SJSA1 (cell line): ENCODE measurements around the gene EMC6. TPM values are rescaled to one million over a fixed set of nuclear protein-coding genes. Genes with fewer than 3 reads are reported as not detected.

ENCODE experiments used
- DNase-seq, 2 experiments: peaks; one replicate each; pipeline ENCODE4 v3.0.0-alpha.2; 2015 to 2020; ENCODE audit warnings: low spot score in 2 of 2, low read depth in 1 of 2
- H3K27ac ChIP-seq: fragments of 250-450 bp; sonication (Bioruptor Pico); 2 replicates; pipeline ENCODE4 v1.5.1; 2020; ENCODE audit warnings: mild to moderate bottlenecking, moderate library complexity
- H3K27me3 ChIP-seq: fragments of 250-450 bp; sonication (Bioruptor Pico); replicated peaks from 2 replicates; pipeline ENCODE4 v1.5.1; 2020; ENCODE audit warnings: mild to moderate bottlenecking, moderate library complexity
- H3K36me3 ChIP-seq: fragments of 250-450 bp; sonication (Bioruptor Pico); 2 replicates; pipeline ENCODE4 v1.5.1; 2020; ENCODE audit warnings: mild to moderate bottlenecking
- H3K4me1 ChIP-seq: fragments of 250-450 bp; sonication (Bioruptor Pico); replicated peaks from 2 replicates; pipeline ENCODE4 v1.6.1; 2021; ENCODE audit warnings: mild to moderate bottlenecking
- H3K4me3 ChIP-seq: fragments of 250-450 bp; sonication (Bioruptor Pico); 2 replicates; pipeline ENCODE4 v1.5.1; 2020; ENCODE audit warnings: mild to moderate bottlenecking
- H3K9me3 ChIP-seq: fragments of 250-450 bp; sonication (Bioruptor Pico); replicated peaks from 2 replicates; pipeline ENCODE4 v1.5.1; 2020; ENCODE audit warnings: mild to moderate bottlenecking
- total RNA-seq: library from RNA; depleted of rRNA; stranded (reverse); fragments of >200 nt; shearing (Covaris generic); gene quantifications from 2 replicates; pipeline ENCODE4 v1.2.3, GENCODE V29; 2014

Gene EMC6
- total RNA-seq, 1 experiment from 2014 or later = 34.3 TPM

- Histone ChIP-seq H3K4me3 (no peak overlapping the region), H3K4me1 (peaks cover 12% of the 10 kb centered on the region; the same call in 1 of the 2 replicates), H3K36me3 (peaks cover 17% of the 10 kb centered on the region), H3K9me3 (no peaks in the 10 kb centered on the region; the same call in 1 of the 2 replicates), H3K27ac (no peak overlapping the region), H3K27me3 (no peaks in the 10 kb centered on the region)
- no peak for DNase-seq
Observed at GRCh38 chr17:3641014-3641413, 27.6 kb upstream of the EMC6 start.

DNA sequence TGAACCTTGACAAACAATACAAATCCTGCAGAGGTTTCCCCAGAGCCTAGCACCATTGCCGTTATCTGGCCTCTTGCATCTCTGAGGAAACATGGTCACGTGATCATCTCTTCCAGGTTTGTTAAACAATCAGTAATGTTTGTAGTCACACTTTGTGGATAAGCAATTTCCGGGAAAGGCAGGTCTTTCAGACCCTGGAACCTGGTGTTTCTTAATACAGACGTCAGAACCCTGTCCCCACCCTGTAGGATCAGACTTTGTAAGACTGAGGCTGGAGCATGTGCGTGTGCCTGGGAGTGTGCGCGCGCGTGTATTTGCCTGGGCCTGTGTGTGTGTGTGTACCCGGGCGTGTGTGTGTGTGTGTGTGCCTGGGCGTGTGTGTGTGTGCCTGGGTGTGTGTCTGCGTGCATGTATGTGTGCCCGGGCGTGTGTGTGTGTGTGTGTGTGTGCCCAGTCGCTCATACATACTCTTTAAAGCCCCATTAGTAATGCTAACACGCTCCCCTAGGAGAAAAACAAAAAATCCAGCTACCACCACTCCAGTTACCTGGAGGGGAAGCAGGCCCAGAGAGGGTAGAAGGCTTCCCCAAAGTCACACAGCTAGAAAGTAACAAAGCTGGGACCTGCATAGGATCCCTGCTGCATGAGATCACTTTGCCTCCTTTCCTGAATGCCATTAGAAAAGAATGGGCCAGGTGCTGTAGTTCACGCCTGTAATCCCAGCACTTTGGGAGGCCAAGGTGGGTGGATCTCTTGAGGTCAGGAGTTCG lies 26.7 kb upstream of the EMC6 start:
- DNase-seq = no peak
- Histone ChIP-seq H3K4me1 (peaks cover 9% of the 10 kb centered on the region; the same call in 1 of the 2 replicates), H3K9me3 (no peaks in the 10 kb centered on the region; the same call in 1 of the 2 replicates), H3K27me3 (no peaks in the 10 kb centered on the region), H3K36me3 (peaks cover 11% of the 10 kb centered on the region), H3K27ac (no peak overlapping the region), H3K4me3 (no peak overlapping the region)

DNA sequence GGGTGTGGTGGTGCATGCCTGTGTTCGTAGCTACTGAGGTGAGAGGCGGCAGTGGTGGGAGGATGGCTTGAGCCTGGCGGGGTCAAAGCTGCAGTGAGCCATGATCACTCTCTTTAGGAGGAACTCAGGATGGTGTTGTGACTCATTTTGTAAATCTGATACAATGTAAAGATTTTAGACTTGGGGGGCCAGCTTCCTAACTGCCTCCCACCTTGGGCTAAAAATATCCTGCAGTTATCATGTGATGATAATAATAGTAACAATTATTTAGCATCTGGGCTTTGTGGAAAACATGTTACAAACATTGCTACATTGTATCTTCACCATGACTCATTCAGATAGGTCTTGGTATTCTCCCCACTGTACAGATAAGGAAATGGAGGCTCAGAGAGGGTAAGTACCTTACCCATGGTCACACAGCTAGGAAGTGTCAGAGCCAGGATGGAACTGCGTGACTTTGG lies 24.7 kb upstream of the EMC6 start:
- Histone ChIP-seq H3K27ac (no peak overlapping the region), H3K4me3 (no peak overlapping the region), H3K4me1 (no peaks in the 10 kb centered on the region), H3K27me3 (no peaks in the 10 kb centered on the region), H3K9me3 (no peaks in the 10 kb centered on the region), H3K36me3 (peaks cover 25% of the 10 kb centered on the region)
- no peak for DNase-seq

DNA sequence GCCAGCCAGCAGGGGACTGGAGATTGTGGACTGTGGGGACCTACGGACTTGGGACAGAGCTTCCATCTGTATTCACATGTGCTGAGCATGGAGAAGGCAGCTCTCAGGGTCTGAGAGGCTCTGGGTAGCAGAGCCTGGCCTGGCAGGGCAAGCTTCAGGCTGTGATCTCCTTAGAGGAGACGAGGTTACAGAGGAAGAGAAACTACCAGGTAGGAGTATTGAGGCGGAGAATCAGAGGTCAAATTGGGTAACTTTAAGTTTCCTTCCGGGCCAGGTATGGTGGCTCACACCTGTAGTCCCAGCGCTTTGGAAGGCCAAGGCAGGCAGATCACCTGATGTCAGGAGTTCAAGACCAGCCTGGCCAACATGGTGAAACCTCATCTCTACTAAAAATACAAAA lies 23.3 kb upstream of the EMC6 start:
- H3K27me3 ChIP-seq = no peaks in the 10 kb centered on the region
- H3K9me3 ChIP-seq = no peaks in the 10 kb centered on the region
- no peak for DNase-seq
- H3K27ac ChIP-seq = no peak overlapping the region
- no peak overlapping the region for H3K4me3 ChIP-seq
- no peaks in the 10 kb centered on the region for H3K4me1 ChIP-seq
- peaks cover 33% of the 10 kb centered on the region for H3K36me3 ChIP-seq

- Histone ChIP-seq H3K27ac (no peak overlapping the region), H3K4me3 (no peak overlapping the region), H3K27me3 (no peaks in the 10 kb centered on the region), H3K36me3 (peaks cover 33% of the 10 kb centered on the region), H3K9me3 (no peaks in the 10 kb centered on the region), H3K4me1 (no peaks in the 10 kb centered on the region)
- DNase-seq = no peak
Observed at GRCh38 chr17:3647251-3647650, 21.4 kb upstream of the EMC6 start.

DNA sequence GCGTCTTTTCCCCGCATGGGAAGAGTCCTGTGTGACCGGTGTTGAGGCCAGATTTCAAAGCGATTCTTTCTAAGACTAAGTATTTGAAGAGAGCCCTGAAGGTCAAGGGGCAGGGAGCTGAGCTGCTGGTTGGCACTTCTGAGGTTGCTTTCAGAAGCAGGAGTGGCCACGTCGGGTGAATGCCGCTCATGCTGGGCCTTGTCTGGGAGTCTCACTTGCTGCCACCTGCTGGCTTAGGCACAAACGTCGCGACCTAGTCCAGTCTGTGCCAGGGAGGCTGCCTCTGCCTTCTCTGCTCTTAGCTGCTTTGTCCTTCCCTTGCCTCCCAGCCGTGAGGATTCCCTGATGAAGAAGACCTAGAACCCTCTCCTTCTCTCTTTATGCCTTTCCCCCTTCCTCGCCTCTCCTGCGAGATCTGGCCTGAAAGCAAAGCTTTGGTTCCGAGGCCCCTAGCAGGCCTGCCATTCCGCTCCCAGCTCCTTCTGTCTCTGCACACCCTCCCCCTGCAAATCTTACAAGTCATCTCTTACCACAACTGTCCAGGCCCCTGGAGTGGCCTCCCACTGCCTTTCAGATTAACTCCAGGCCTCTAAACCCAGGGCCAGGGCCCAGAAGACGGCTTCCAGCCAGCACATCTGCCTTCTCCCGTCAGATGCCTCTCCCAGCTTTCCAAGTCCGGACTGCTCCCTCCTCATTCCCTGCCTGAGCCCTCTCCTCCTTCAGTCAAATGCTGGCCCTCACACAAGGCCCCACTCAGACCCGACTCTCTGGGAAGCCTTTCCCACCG lies 20.6 kb upstream of the EMC6 start:
- no peaks in the 10 kb centered on the region for H3K4me1 ChIP-seq
- DNase-seq = peak in 1 of 2 experiments; percentile 64
- H3K4me3 ChIP-seq = no peak overlapping the region
- peaks cover 33% of the 10 kb centered on the region for H3K36me3 ChIP-seq
- H3K27me3 ChIP-seq = no peaks in the 10 kb centered on the region
- no peaks in the 10 kb centered on the region for H3K9me3 ChIP-seq
- H3K27ac ChIP-seq = no peak overlapping the region

DNA sequence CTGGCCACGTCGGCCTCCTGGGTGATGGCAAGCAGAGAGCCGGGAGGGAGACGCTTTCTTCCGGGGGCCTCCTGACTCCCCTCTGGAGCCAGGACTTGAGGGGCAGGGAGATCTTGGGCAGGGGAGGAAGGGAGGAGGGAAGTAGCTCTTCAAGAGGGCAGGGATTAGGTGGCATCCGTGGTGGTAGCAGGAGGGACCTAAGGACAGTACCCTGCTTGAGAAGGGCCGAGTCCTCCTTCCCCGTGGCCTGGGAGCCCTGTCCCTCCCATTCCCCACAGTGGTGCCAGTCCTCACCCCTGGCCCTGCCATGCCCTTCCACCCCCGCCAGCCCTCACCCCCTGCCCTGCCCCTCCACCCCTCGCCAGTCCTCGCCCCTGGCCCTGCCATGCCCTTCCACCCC lies 12.8 kb upstream of the EMC6 start:
- H3K9me3 ChIP-seq = no peaks in the 10 kb centered on the region
- H3K27ac ChIP-seq = no peak overlapping the region
- no peak overlapping the region for H3K4me3 ChIP-seq
- H3K27me3 ChIP-seq = no peaks in the 10 kb centered on the region
- peaks cover 30% of the 10 kb centered on the region for H3K4me1 ChIP-seq
- peaks cover 33% of the 10 kb centered on the region for H3K36me3 ChIP-seq
- DNase-seq = no peak

DNA sequence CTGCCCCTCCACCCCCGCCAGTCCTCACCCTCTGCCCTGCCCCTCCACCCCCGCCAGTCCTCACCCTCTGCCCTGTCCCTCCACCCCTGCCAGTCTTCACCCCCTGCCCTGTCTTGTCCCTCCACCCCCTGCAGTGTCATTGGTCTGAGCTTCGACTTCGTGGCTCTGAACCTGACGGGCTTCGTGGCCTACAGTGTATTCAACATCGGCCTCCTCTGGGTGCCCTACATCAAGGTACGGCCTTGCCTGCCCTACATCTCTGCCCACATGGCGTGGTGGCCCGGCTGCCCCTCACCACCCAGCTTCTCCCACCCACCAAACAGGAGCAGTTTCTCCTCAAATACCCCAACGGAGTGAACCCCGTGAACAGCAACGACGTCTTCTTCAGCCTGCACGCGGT lies 12.3 kb upstream of the EMC6 start:
- Histone ChIP-seq H3K4me3 (no peak overlapping the region), H3K27me3 (no peaks in the 10 kb centered on the region), H3K27ac (no peak overlapping the region), H3K36me3 (peaks cover 39% of the 10 kb centered on the region), H3K9me3 (no peaks in the 10 kb centered on the region), H3K4me1 (peaks cover 31% of the 10 kb centered on the region)
- no peak for DNase-seq

GRCh38 chr17:3656755-3657587 lies 11.6 kb upstream of the EMC6 start:
- H3K4me3 ChIP-seq = no peak overlapping the region
- peaks cover 31% of the 10 kb centered on the region for H3K4me1 ChIP-seq
- H3K27ac ChIP-seq = no peak overlapping the region
- H3K9me3 ChIP-seq = no peaks in the 10 kb centered on the region
- no peak for DNase-seq
- H3K36me3 ChIP-seq = peaks cover 45% of the 10 kb centered on the region
- no peaks in the 10 kb centered on the region for H3K27me3 ChIP-seq

DNA sequence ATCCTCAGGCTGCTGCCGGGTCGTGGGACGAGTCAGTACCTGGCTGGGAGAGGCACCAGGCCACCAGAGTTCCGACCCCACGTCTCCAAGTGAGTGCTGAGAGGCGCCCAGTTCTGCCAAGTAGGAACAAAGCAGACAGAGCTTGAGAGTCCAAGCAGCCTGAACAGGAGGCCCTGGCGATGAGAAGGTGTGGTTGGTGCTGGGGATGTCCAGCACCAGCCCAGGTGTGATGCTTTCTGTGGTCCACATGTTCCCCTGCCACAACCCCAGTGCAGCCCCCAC lies 11.1 kb upstream of the EMC6 start:
- Histone ChIP-seq H3K27me3 (no peaks in the 10 kb centered on the region), H3K9me3 (no peaks in the 10 kb centered on the region), H3K27ac (no peak overlapping the region), H3K36me3 (peaks cover 50% of the 10 kb centered on the region), H3K4me3 (no peak overlapping the region), H3K4me1 (peaks cover 31% of the 10 kb centered on the region)
- DNase-seq = no peak

GRCh38 chr17:3657874-3658783 lies 10.5 kb upstream of the EMC6 start:
- no peaks in the 10 kb centered on the region for H3K27me3 ChIP-seq
- no peak for DNase-seq
- no peaks in the 10 kb centered on the region for H3K9me3 ChIP-seq
- H3K27ac ChIP-seq = no peak overlapping the region
- H3K36me3 ChIP-seq = peaks cover 54% of the 10 kb centered on the region
- peaks cover 31% of the 10 kb centered on the region for H3K4me1 ChIP-seq
- no peak overlapping the region for H3K4me3 ChIP-seq

GRCh38 chr17:3658784-3659449 lies 9.7 kb upstream of the EMC6 start:
- DNase-seq = no peak
- H3K4me1 ChIP-seq = peaks cover 31% of the 10 kb centered on the region
- peak overlapping the region; percentile 38 for H3K27ac ChIP-seq
- peaks cover 62% of the 10 kb centered on the region for H3K36me3 ChIP-seq
- H3K27me3 ChIP-seq = no peaks in the 10 kb centered on the region
- H3K4me3 ChIP-seq = no peak overlapping the region
- H3K9me3 ChIP-seq = no peaks in the 10 kb centered on the region
